Measurements from ENCODE around the gene PLEKHJ1.

- TF ChIP-seq CTCF (IDR thresholded peaks at IDR 0.05) (no peak), POLR2AphosphoS5 (IDR thresholded peaks at IDR 0.05; ENCODE audit: low read depth, low read length) (no peak), REST (IDR thresholded peaks at IDR 0.05; ENCODE audit: insufficient read depth in 1 of 2, low read depth in 2 of 2, low read length in 1 of 2) (no peak), TCF7L2 (IDR thresholded peaks at IDR 0.05; ENCODE audit: low read depth, low read length) (no peak)
Measured at GRCh38 chr19:2282862-2283237, 46.7 kb upstream of the PLEKHJ1 start.
